HG03095 (cell line): ENCODE results near the gene DGKG.

ENCODE experiments used
- ATAC-seq: cut with Tn5 transposase; IDR thresholded peaks from one replicate; pipeline ENCODE4 v1.9.1; 2021; ENCODE audit warnings: moderate library complexity; ENCODE audit not compliant: unreplicated experiment

Gene DGKG

GRCh38 chr3:186216900-186217819, 144.9 kb downstream of the DGKG start:
- no peak for ATAC-seq

- no peak for ATAC-seq
These were observed 147.4 kb downstream of the DGKG start for GRCh38 chr3:186214670-186215069.

- ATAC-seq, result no peak
These were observed 148.1 kb downstream of the DGKG start for GRCh38 chr3:186213946-186214345.

DNA sequence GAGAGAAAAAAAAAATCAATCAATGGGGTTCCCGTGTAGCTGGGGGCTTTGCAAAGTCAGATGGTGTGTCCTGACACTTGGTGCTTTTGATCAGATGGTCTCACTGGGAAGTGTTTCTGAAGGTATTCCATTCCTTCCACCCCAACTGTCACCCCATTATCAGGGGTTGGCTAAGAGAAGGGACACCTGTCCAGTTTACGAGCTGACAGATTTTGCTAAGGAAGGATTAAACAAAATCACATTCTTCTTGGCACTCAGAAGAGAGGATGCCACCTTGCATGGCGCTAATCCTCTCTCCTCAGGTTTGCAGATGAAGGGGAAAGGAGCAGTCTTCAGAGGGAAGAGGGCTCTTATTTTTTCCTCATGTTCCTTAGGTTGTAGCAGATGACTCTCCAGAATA, 149.4 kb downstream of the DGKG start:
- no peak for ATAC-seq

GRCh38 chr3:186210852-186211500, 151.1 kb downstream of the DGKG start:
- no peak for ATAC-seq

GRCh38 chr3:186209810-186210752, 152.0 kb downstream of the DGKG start:
- ATAC-seq, result no peak

GRCh38 chr3:186208296-186208989, 153.6 kb downstream of the DGKG start:
- ATAC-seq, result no peak

GRCh38 chr3:186207515-186207914, 154.5 kb downstream of the DGKG start:
- ATAC-seq, result no peak

DNA sequence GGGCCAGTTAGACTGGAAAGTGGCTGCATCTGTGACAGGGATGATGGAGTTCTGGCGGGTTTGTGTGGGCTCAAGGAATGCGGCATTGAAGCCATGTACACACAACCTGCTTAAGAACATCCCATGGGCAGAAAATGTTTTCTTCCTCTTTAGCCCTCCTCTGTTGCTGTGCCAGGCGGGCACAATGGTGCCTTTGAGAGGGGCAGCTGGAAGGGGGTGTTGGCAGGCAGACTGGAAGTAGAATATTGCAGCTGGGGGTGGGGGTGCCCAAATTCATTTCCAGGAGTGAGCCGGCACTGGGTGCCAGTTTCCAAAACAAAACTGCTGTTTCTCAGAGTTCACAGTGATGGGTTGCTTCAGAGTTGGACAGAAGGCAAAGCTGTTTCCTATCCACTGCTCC, 161.3 kb downstream of the DGKG start:
- no peak for ATAC-seq

GRCh38 chr3:186198442-186198841, 163.6 kb downstream of the DGKG start:
- ATAC-seq, result no peak

DNA sequence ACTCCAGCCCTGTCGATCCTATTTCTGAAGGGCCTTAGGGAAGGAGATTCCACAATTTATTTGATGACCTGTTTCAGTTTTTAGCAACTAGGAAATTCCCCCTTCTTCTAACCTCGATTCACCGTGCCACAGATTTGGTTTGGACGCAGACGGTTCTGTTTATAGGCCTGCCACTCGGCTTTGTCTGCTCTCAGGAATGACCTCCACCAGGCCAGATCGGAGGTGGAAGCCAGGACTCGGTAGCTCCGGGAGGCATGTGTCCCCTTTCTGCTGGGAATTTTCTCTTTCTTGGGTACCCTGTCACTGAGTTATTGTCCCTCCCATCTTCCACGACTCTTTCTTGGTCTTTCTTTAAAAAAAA, 167.6 kb downstream of the DGKG start:
- ATAC-seq, result no peak

- no peak for ATAC-seq
These were observed 168.2 kb downstream of the DGKG start for GRCh38 chr3:186193534-186194450.

- ATAC-seq, result no peak
These were observed 169.2 kb downstream of the DGKG start for GRCh38 chr3:186192823-186193222.

GRCh38 chr3:186189492-186189891, 172.5 kb downstream of the DGKG start:
- no peak for ATAC-seq

DNA sequence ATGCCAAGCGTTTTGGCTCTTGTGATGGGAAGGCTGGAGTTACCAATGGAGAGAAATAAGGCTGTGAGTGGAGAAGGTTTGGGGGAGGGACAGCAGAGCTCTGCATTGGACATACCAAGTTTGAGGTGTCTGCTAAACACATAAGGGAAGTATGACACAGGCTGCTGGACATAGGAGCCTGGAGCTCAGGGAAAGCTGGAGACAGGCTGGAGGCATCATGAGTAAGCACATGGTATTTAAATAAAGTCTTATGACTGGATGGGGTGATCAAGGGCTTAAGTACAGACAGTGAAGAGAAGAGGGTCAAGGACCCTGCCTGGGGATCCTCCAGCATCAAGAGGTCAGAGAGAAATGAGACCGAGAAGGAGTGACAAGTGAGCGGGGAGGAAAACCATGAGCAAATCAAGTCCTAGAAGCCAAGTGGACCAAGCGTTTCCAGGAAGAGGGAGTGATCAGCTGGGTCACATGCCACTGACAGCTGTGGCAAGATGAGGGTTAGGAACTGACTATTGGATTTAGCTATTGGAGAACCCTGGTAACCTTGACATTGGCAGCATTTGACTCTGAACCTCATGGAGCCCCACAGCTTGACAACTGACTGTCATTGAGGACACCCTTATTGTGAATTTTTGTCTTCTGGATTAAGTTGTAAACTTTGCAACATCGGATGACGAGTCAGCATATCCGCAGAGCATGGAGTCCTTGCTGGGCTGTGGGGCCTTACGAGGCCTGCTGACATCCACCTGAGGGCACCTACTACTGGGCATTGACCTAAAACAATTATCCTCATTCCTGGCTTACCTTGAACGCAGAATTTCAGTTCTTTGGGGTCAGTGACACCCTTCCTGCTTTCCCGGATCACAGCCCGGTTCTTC, 174.4 kb downstream of the DGKG start:
- no peak for ATAC-seq

GRCh38 chr3:186185194-186185787, 176.7 kb downstream of the DGKG start:
- no peak for ATAC-seq

GRCh38 chr3:186184021-186184420, 178.0 kb downstream of the DGKG start:
- ATAC-seq, result no peak

- no peak for ATAC-seq
These were observed 179.2 kb downstream of the DGKG start for GRCh38 chr3:186182850-186183249.
